Measurements from ENCODE around the gene BAHCC1. TPM values are rescaled to one million over a fixed set of nuclear protein-coding genes. Genes with fewer than 3 reads are reported as not detected.

The BAHCC1 gene
- total and polyA plus RNA-seq, 9 of the 15 experiments (the other 6 are each of a cell fraction or from before 2014, with no cell fraction given), result 0.14 to 26.9 (median 5.0) TPM

DNA sequence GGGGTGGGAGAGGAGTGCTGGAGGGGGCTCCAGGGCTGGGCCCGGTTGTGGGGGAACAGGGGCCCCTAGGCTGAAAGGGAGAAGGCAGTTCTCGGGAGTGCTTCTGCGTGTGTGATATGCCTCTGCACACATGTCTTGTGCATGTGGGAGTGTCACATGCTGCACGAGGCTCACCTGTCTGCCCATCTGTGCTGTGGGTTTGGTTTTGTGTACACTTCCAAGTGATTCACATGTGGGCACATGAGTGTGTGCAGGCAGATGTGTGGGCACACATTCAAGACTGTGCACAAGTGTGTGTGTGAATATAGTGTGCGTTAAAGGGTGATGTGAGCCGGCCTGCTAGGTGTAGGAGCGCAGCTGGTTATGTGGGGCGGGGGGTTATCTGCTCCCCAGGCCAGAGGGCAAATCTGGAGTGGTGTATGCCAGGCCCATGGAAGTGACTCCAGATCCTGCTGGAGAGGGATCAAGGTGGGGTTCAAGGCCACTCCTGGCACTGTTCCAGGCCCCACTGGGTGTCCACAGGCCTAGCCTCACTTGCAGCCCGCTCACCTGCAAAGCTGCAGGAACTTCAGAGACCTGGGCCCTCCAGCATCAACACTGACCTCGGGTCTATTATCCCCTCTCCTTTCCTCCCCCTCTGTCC lies 3.8 kb upstream of the BAHCC1 start:
- Histone ChIP-seq H3K27me3 (ENCODE audit: control insufficient read depth in 2 of 2, insufficient read depth in 2 of 2, low read length in 2 of 2) (no peaks in the 10 kb centered on the region), H3K27ac (ENCODE audit: extremely low read depth, low read depth, low read length) (no peak overlapping the region), H4K20me1 (replicated peaks; ENCODE audit: control insufficient read depth, insufficient read depth, low read length) (no peaks in the 10 kb centered on the region; the same call in 1 of the 2 replicates), H3K9me3 (replicated peaks; ENCODE audit: control insufficient read depth, insufficient read depth, low read depth, low read length) (no peaks in the 10 kb centered on the region), H3K36me3 (ENCODE audit: control insufficient read depth, insufficient read depth, low read length) (peaks cover 9% of the 10 kb centered on the region; the same call in 2 of the 3 replicates), H2AFZ (ENCODE audit: low read depth, low read length) (no peak overlapping the region), H3K79me2 (ENCODE audit: control insufficient read depth, insufficient read depth, low read length) (peaks cover 30% of the 10 kb centered on the region), H3K4me3 (no peak overlapping the region), H3K4me1 (replicated peaks in 1 of 2; ENCODE audit: control insufficient read depth in 2 of 2, insufficient read depth in 2 of 2, low read length in 2 of 2) (peaks cover 30 to 93% of the 10 kb centered on the region in 2 experiments), H3K4me2 (ENCODE audit: insufficient read depth, low read length) (no peak overlapping the region), H3K9ac (ENCODE audit: insufficient read depth in 1 of 2, low read depth in 2 of 2, low read length in 2 of 2) (peak overlapping the region in 1 of 2 experiments; percentile 96; a peak in 2 of 4 replicates), H3K9me1 (ENCODE audit: control insufficient read depth, insufficient read depth, low read length) (no peaks in the 10 kb centered on the region)
- DNase-seq (ENCODE audit: extremely low read depth in 1 of 4, low spot score in 3 of 4) (no peak), FAIRE-seq (peak; percentile 19), ATAC-seq (no peak)
- BruUV-seq (replicated peaks), result no TSS peak
- ChIA-PET CTCF (ENCODE audit: low intra/inter-chr PET ratio) (no interaction called here), POLR2A (interaction anchor here (0.6 to 1.1 kb wide), 2 partner anchors 11 to 963 kb away, joined by 3 read pairs; no protein-coding TSS in a partner anchor)
- intact Hi-C loops (cut with micrococcal nuclease), result no loop called here
- 78% methylated on average over 10 of the region's 10 CpGs for WGBS (ENCODE audit: insufficient coverage, low coverage, missing lambda C conversion rate)
- in situ Hi-C loops (cut with MboI), result loop anchor here (5.0 kb wide), 1 partner anchor 91 kb away; no protein-coding TSS in a partner anchor
- TF ChIP-seq, protein P1, sequence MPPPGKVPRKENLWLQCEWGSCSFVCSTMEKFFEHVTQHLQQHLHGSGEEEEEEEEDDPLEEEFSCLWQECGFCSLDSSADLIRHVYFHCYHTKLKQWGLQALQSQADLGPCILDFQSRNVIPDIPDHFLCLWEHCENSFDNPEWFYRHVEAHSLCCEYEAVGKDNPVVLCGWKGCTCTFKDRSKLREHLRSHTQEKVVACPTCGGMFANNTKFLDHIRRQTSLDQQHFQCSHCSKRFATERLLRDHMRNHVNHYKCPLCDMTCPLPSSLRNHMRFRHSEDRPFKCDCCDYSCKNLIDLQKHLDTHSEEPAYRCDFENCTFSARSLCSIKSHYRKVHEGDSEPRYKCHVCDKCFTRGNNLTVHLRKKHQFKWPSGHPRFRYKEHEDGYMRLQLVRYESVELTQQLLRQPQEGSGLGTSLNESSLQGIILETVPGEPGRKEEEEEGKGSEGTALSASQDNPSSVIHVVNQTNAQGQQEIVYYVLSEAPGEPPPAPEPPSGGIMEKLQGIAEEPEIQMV (tag; conservative IDR thresholded peaks at IDR 0.05; ENCODE audit: low read depth), result no peak
- TF ChIP-seq, protein P2, sequence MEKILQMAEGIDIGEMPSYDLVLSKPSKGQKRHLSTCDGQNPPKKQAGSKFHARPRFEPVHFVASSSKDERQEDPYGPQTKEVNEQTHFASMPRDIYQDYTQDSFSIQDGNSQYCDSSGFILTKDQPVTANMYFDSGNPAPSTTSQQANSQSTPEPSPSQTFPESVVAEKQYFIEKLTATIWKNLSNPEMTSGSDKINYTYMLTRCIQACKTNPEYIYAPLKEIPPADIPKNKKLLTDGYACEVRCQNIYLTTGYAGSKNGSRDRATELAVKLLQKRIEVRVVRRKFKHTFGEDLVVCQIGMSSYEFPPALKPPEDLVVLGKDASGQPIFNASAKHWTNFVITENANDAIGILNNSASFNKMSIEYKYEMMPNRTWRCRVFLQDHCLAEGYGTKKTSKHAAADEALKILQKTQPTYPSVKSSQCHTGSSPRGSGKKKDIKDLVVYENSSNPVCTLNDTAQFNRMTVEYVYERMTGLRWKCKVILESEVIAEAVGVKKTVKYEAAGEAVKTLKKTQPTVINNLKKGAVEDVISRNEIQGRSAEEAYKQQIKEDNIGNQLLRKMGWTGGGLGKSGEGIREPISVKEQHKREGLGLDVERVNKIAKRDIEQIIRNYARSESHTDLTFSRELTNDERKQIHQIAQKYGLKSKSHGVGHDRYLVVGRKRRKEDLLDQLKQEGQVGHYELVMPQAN (IDR thresholded peaks at IDR 0.05; ENCODE audit: borderline replicate concordance), result no peak
- TF ChIP-seq KDM5B (IDR thresholded peaks at IDR 0.05; ENCODE audit: insufficient replicate concordance, low read depth, low read length), result peak; percentile 6
- TF ChIP-seq, protein P3, sequence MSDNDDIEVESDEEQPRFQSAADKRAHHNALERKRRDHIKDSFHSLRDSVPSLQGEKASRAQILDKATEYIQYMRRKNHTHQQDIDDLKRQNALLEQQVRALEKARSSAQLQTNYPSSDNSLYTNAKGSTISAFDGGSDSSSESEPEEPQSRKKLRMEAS (CRISPR knock-in tag; IDR thresholded peaks at IDR 0.05), result peak; percentile 46; the same call in 1 of the 2 replicates
- TF ChIP-seq ZNF586 (CRISPR knock-in tag; conservative IDR thresholded peaks at IDR 0.05), result no peak
- peak; percentile 89 for TF ChIP-seq NFIC (IDR thresholded peaks at IDR 0.05)
- no peak for TF ChIP-seq ZNF124 (CRISPR knock-in tag; IDR thresholded peaks at IDR 0.05)
- 0 out of 2 replicates have a peak, but pooled peaks have one; percentile 5 for TF ChIP-seq KAT7 (CRISPR knock-in tag; IDR thresholded peaks at IDR 0.05; ENCODE audit: borderline replicate concordance)
